H1 (cell line): Measurements from ENCODE around the gene MNX1. TPM values are rescaled to one million over a fixed set of nuclear protein-coding genes. Genes with fewer than 3 reads are reported as not detected.

Experiments used
- CTCF ChIA-PET: fragments of 300-600 bp; sonication (Branson Sonifier 250); formaldehyde crosslinking; loops from one replicate; lab custom pipeline; 2021; ENCODE audit not compliant: partially characterized antibody; lab: Charles Lee
- POLR2A ChIA-PET: fragments of 300-600 bp; sonication (Branson Sonifier 250); formaldehyde crosslinking; loops from one replicate; lab custom pipeline; 2021; ENCODE audit warnings: inconsistent platforms; ENCODE audit not compliant: partially characterized antibody; lab: Charles Lee
- DNase-seq, 2 experiments: peaks; one replicate each; pipeline versions ENCODE4 v3.0.0 to v3.0.0-alpha.2; 2010 to 2022; ENCODE audit warnings: low spot score in 2 of 2, low read depth in 1 of 2, mixed read lengths in 1 of 2
- FAIRE-seq: peaks from 2 replicates; lab custom pipeline; 2011; peaks lifted over from hg19 to GRCh38; lab: Jason Lieb, UNC
- H2AFZ ChIP-seq: 2 replicates; pipeline ENCODE4 v1.8.1; 2012; ENCODE audit warnings: low read length, inconsistent platforms
- H2AK5ac ChIP-seq: 2 replicates; pipeline ENCODE4 v1.6.1; 2013; ENCODE audit warnings: low read depth, low read length
- H2BK120ac ChIP-seq: replicated peaks from 2 replicates; pipeline ENCODE3; 2013; ENCODE audit warnings: low read depth, low read length, inconsistent platforms
- H2BK12ac ChIP-seq: 2 replicates; pipeline ENCODE4 v1.6.1; 2013; ENCODE audit warnings: low read depth, low read length
- H2BK15ac ChIP-seq: 2 replicates; pipeline ENCODE4 v1.6.1; 2013; ENCODE audit warnings: low read length
- H2BK20ac ChIP-seq: 2 replicates; pipeline ENCODE4 v1.6.1; 2013; ENCODE audit warnings: low read length
- H2BK5ac ChIP-seq: 2 replicates; pipeline ENCODE4 v1.6.1; 2013; ENCODE audit warnings: low read depth, low read length
- H3K14ac ChIP-seq: 2 replicates; pipeline ENCODE4 v1.6.1; 2013; ENCODE audit warnings: inconsistent platforms; ENCODE audit not compliant: insufficient read length
- H3K18ac ChIP-seq: 2 replicates; pipeline ENCODE4 v1.6.1; 2013; ENCODE audit warnings: low read length; ENCODE audit errors: extremely low read depth
- H3K23ac ChIP-seq: 2 replicates; pipeline ENCODE4 v1.6.1; 2013; ENCODE audit warnings: inconsistent platforms; ENCODE audit not compliant: insufficient read length
- H3K23me2 ChIP-seq: 2 replicates; pipeline ENCODE4 v1.6.1; 2013; ENCODE audit warnings: low read depth, low read length
- H3K27ac ChIP-seq: 2 replicates; pipeline ENCODE4 v1.6.1; 2011; ENCODE audit warnings: low read depth, low read length, inconsistent platforms
- H3K27me3 ChIP-seq, 4 experiments: replicated peaks in 1 of 4; 1 replicate in 1 of 4; 2 replicates in 3 of 4; pipeline versions ENCODE4 v1.6.1 to v1.8.1; 2011 to 2013; ENCODE audit warnings: low read length in 3 of 4, mild to moderate bottlenecking in 3 of 4, inconsistent platforms in 2 of 4, mixed read lengths in 2 of 4, moderate library complexity in 1 of 4; ENCODE audit not compliant: control insufficient read depth in 3 of 4, insufficient read depth in 3 of 4; ENCODE audit errors: extremely low read depth in 1 of 4
- H3K36me3 ChIP-seq, 4 experiments: 2 replicates each; pipeline versions ENCODE4 v1.6.1 to v1.8.1; 2011 to 2013; ENCODE audit warnings: mild to moderate bottlenecking in 4 of 4, low read length in 3 of 4, moderate library complexity in 2 of 4, control low read depth in 1 of 4, inconsistent platforms in 1 of 4; ENCODE audit not compliant: insufficient read depth in 4 of 4, control insufficient read depth in 2 of 4
- H3K4ac ChIP-seq: replicated peaks from 2 replicates; pipeline ENCODE3; 2013; ENCODE audit warnings: low read length, low read depth, mixed read lengths, inconsistent platforms; ENCODE audit not compliant: insufficient read length
- H3K4me1 ChIP-seq, 4 experiments: replicated peaks in 1 of 4; 1 replicate in 1 of 4; 2 replicates in 3 of 4; pipeline versions ENCODE4 v1.6.1 to v1.8.1; 2011 to 2013; ENCODE audit warnings: low read length in 3 of 4, inconsistent platforms in 2 of 4, mixed read lengths in 1 of 4; ENCODE audit not compliant: insufficient read depth in 4 of 4, control insufficient read depth in 3 of 4
- H3K4me2 ChIP-seq, 2 experiments: 2 replicates each; pipeline versions ENCODE4 v1.6.1 to v1.8.1; 2011 to 2013; ENCODE audit warnings: low read depth in 2 of 2, low read length in 2 of 2, control low read depth in 1 of 2, inconsistent platforms in 1 of 2, mild to moderate bottlenecking in 1 of 2; ENCODE audit not compliant: insufficient read depth in 1 of 2
- H3K4me3 ChIP-seq, 4 experiments: fragments of 200-600, 300-600 bp in 1 of 4; sonication (generic), shearing (Covaris generic), sonication (Bioruptor Twin) in 1 of 4; 2 replicates each; pipeline versions ENCODE4 v1.5.1 to v1.8.1; 2011 to 2016; ENCODE audit warnings: low read length in 4 of 4, low read depth in 3 of 4, control low read depth in 2 of 4, inconsistent platforms in 2 of 4, mild to moderate bottlenecking in 2 of 4, mixed read lengths in 1 of 4, moderate library complexity in 1 of 4; ENCODE audit not compliant: insufficient read depth in 2 of 4; ENCODE audit errors: extremely low read depth in 1 of 4
- H3K56ac ChIP-seq: replicated peaks from 2 replicates; pipeline ENCODE3; 2013; ENCODE audit warnings: low read depth, mild to moderate bottlenecking, mixed read lengths, low read length, inconsistent platforms; ENCODE audit not compliant: insufficient read length
- H3K79me1 ChIP-seq: 2 replicates; pipeline ENCODE4 v1.6.1; 2013; ENCODE audit warnings: low read depth, low read length, control low read depth
- H3K79me2 ChIP-seq, 2 experiments: 2 replicates each; pipeline versions ENCODE4 v1.6.1 to v1.8.1; 2012 to 2013; ENCODE audit warnings: low read length in 2 of 2, mild to moderate bottlenecking in 2 of 2, inconsistent platforms in 1 of 2; ENCODE audit not compliant: insufficient read depth in 2 of 2, control insufficient read depth in 1 of 2
- H3K9ac ChIP-seq, 4 experiments: replicated peaks in 1 of 4; 1 replicate in 1 of 4; 2 replicates in 3 of 4; pipeline versions ENCODE4 v1.6.1 to v1.8.1; 2011 to 2013; ENCODE audit warnings: low read depth in 3 of 4, low read length in 3 of 4, control low read depth in 2 of 4, mild to moderate bottlenecking in 2 of 4, moderate library complexity in 2 of 4, inconsistent platforms in 1 of 4; ENCODE audit errors: extremely low read depth in 1 of 4
- H3K9me3 ChIP-seq, 2 experiments: 2 replicates each; pipeline versions ENCODE4 v1.6.1 to v1.8.1; 2012 to 2013; ENCODE audit warnings: mild to moderate bottlenecking in 2 of 2, moderate library complexity in 2 of 2, control low read depth in 1 of 2, inconsistent platforms in 1 of 2, low read depth in 1 of 2, low read length in 1 of 2, mixed read lengths in 1 of 2; ENCODE audit not compliant: insufficient read depth in 2 of 2
- H4K20me1 ChIP-seq, 2 experiments: replicated peaks in 1 of 2; 2 replicates each; pipeline versions ENCODE3 to v1.8.1; 2011 to 2013; ENCODE audit warnings: inconsistent platforms in 2 of 2, low read length in 2 of 2, mild to moderate bottlenecking in 1 of 2; ENCODE audit not compliant: insufficient read depth in 2 of 2, control insufficient read depth in 1 of 2
- H4K5ac ChIP-seq: 2 replicates; pipeline ENCODE4 v1.6.1; 2013; ENCODE audit warnings: low read length, low read depth, mixed read lengths, inconsistent platforms; ENCODE audit not compliant: insufficient read length
- H4K8ac ChIP-seq: 2 replicates; pipeline ENCODE4 v1.8.0; 2013; ENCODE audit warnings: mild to moderate bottlenecking, moderate library complexity, low read length, inconsistent platforms; ENCODE audit not compliant: insufficient read depth; ENCODE audit errors: extremely low read depth
- H4K91ac ChIP-seq: replicated peaks from 2 replicates; pipeline ENCODE3; 2013; ENCODE audit warnings: low read length, mixed read lengths, inconsistent platforms; ENCODE audit not compliant: insufficient read length
- CBX8 ChIP-seq: fragments of 300-800, 300-1000 bp; sonication (generic); IDR thresholded peaks from 2 replicates; pipeline ENCODE4 v1.7.1; 2016; ENCODE audit warnings: low read depth, low read length, borderline replicate concordance
- EZH2 ChIP-seq: fragments of 200-600 bp; sonication (generic); IDR thresholded peaks from 2 replicates; pipeline ENCODE4 v1.7.1; 2012; ENCODE audit warnings: low read depth, mild to moderate bottlenecking, moderate library complexity, low read length, inconsistent platforms; ENCODE audit not compliant: severe bottlenecking
- RNF2 ChIP-seq: fragments of 200-900, 300-1000 bp; sonication (generic); IDR thresholded peaks from 2 replicates; pipeline ENCODE4 v1.7.1; 2016; ENCODE audit warnings: borderline replicate concordance, low read depth, mild to moderate bottlenecking, antibody characterized with exemption, low read length; ENCODE audit not compliant: poor library complexity, severe bottlenecking; ENCODE audit errors: missing control alignments
- ZNF274 ChIP-seq: IDR thresholded peaks from 2 replicates; pipeline ENCODE4 v1.7.0; 2012; ENCODE audit warnings: low read length, borderline replicate concordance; ENCODE audit errors: extremely low read depth
- WGBS, 2 experiments: shearing (Covaris generic) in 1 of 2; methylation state at CpG; one replicate each; pipeline versions ENCODE4 v1.1.6 to v1.1.7; 2013 to 2015; ENCODE audit warnings: low lambda C conversion rate in 2 of 2, mixed read lengths in 2 of 2, inconsistent platforms in 1 of 2, low coverage in 1 of 2, missing lambda C conversion rate in 1 of 2; ENCODE audit not compliant: insufficient replicate concordance in 2 of 2, insufficient coverage in 1 of 2, insufficient read length in 1 of 2; ENCODE audit errors: extremely low coverage in 1 of 2, missing lambda C conversion rate in 1 of 2; 5-methylcytosine and 5-hydroxymethylcytosine counted together
- polyA plus RNA-seq, 7 experiments: library from polyadenylated mRNA; depleted of rRNA in 3 of 7; stranded (reverse) in 5 of 7; unstranded in 2 of 7; fragments of >200 nt in 5 of 7; fragments of 200-250 nt in 2 of 7; gene quantifications; 1 replicate in 5 of 7; 2 replicates in 1 of 7; 4 replicates in 1 of 7; pipeline versions ENCODE4 v1.2.1 to v1.2.3, GENCODE V29; 2011 to 2013; ENCODE audit warnings: missing spikeins in 2 of 7, mixed read lengths in 2 of 7
- total RNA-seq: library from RNA; stranded (reverse); fragmentation: NEBNext Ultra II Directional; extraction: Animal tissue kit (Norgen Biotek cat#: 25700); gene quantifications from 2 replicates; pipeline ENCODE4 v1.2.1, GENCODE V29; 2021

The MNX1 gene
- total and polyA plus RNA-seq, 2 of the 8 experiments (the other 6 are each of a cell fraction or from before 2014, with no cell fraction given) = 0.39 TPM; not detected in 1

DNA sequence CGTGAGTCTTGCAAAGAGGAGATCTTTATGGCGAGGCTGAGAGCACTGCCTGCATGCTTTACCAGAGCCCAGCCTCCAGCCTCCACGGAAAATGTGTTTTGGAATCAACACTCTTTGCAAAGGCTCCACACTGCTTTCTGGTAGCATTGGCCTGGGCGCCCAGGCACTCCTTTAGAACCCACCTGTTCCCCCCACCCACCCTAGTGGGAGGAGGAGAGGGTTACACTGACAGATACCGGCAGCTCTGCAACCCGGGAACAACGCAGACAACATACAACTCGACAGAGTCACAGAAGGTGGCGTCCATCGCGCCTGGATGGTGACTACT lies 5.5 kb upstream of the MNX1 start:
- POLR2A ChIA-PET = interaction anchor here (0.6 to 4.0 kb wide), 5 partner anchors 7 to 17 kb away, joined by 3 to 19 read pairs (median 3); no protein-coding TSS in a partner anchor
- peak overlapping the region; percentile 7 to 23; a peak in 2 of 4 replicates for H3K4me2 ChIP-seq

More for the DNA sequence above, 5.5 kb upstream of the MNX1 start:
- Histone ChIP-seq H4K8ac (no peak overlapping the region), H3K18ac (no peak overlapping the region), H4K5ac (no peak overlapping the region), H3K79me1 (no peaks in the 10 kb centered on the region), H3K79me2 (no peaks in the 10 kb centered on the region), H4K91ac (no peak overlapping the region), H3K9ac (no peak overlapping the region), H3K56ac (no peak overlapping the region), H3K4ac (no peak overlapping the region), H3K36me3 (peaks cover 0 to 5% (median 0%) of the 10 kb centered on the region in 4 experiments; a peak in 1 of 8 replicates), H4K20me1 (peaks cover 7 to 31% of the 10 kb centered on the region in 2 experiments), H2BK12ac (no peak overlapping the region), H3K4me1 (peaks cover 14 to 58% (median 35%) of the 10 kb centered on the region in 4 experiments), H3K14ac (no peak overlapping the region), H3K4me3 (no peak overlapping the region), H3K23ac (no peak overlapping the region), H2AFZ (no peak overlapping the region), H3K23me2 (peaks cover 6% of the 10 kb centered on the region; the same call in 1 of the 2 replicates), H3K27me3 (peaks cover 91 to 100% (median 98%) of the 10 kb centered on the region in 4 experiments), H2BK20ac (no peak overlapping the region), H2BK15ac (no peak overlapping the region; the same call in 1 of the 2 replicates)
- FAIRE-seq = no peak
- DNase-seq = peak in 1 of 2 experiments; percentile 50
- CTCF ChIA-PET = interaction anchor here (0.6 to 2.0 kb wide), 5 partner anchors 11 to 1509 kb away, joined by 3 to 8 read pairs (median 3); no protein-coding TSS in a partner anchor
- TF ChIP-seq EZH2 (peak; percentile 47), RNF2 (peak; percentile 68), CBX8 (peak; percentile 25; the same call in 1 of the 2 replicates), ZNF274 (no peak)
- TF ChIP-seq, all 59 proteins: peak for 3
- no peak overlapping the region for H3K27ac ChIP-seq
- H2BK5ac ChIP-seq = no peak overlapping the region
- no peak overlapping the region for H2AK5ac ChIP-seq
- WGBS, 2 experiments = 8% methylated on average over 11 of the region's 11 CpGs; no CpG with 5 or more reads in 1 of the 2 experiments
- H2BK120ac ChIP-seq = no peak overlapping the region
- no peaks in the 10 kb centered on the region for H3K9me3 ChIP-seq
